ENCODE measurements around the gene INPP4A. TPM values are rescaled to one million over a fixed set of nuclear protein-coding genes. Genes with fewer than 3 reads are reported as not detected.

Gene INPP4A
- total and polyA plus RNA-seq, 8 donors = 1.5 to 65.3 (median 12.2) TPM

- no peak for DNase-seq
- Histone ChIP-seq H3K36me3 (no peaks in the 10 kb centered on the region), H3K27me3 (no peaks in the 10 kb centered on the region), H3K4me3 (no peak overlapping the region), H3K27ac (no peak overlapping the region), H3K4me1 (peaks cover 28 to 98% (median 60%) of the 10 kb centered on the region in 4 donors), H3K9me3 (no peaks in the 10 kb centered on the region)
- 79 to 92% (median 91%) methylated on average over 2 of the region's 2 CpGs for WGBS, 5 donors
- TF ChIP-seq CTCF (IDR thresholded peaks at IDR 0.05) (no peak), EP300 (IDR thresholded peaks at IDR 0.05) (no peak), POLR2AphosphoS5 (IDR thresholded peaks at IDR 0.05) (no peak), POLR2A (IDR thresholded peaks at IDR 0.05) (no peak)
- intact Hi-C loops (cut with DNase I; ENCODE audit: low total_unique reads) = no loop called here
Measured at GRCh38 chr2:98482362-98482761, 37.7 kb downstream of the INPP4A start.

GRCh38 chr2:98483257-98483861, 38.7 kb downstream of the INPP4A start:
- no peaks in the 10 kb centered on the region for H3K36me3 ChIP-seq
- no peak overlapping the region for H3K27ac ChIP-seq
- H3K4me3 ChIP-seq = no peak overlapping the region
- peaks cover 34 to 98% (median 64%) of the 10 kb centered on the region in 4 donors for H3K4me1 ChIP-seq
- intact Hi-C loops (cut with DNase I; ENCODE audit: low total_unique reads) = no loop called here
- H3K27me3 ChIP-seq = no peaks in the 10 kb centered on the region
- no peak for TF ChIP-seq EP300 (IDR thresholded peaks at IDR 0.05)
- peak in 1 of 3 donors; percentile 15 for TF ChIP-seq POLR2AphosphoS5 (IDR thresholded peaks at IDR 0.05)
- TF ChIP-seq POLR2A (IDR thresholded peaks at IDR 0.05) = no peak
- DNase-seq = peak in 1 of 2 donors; percentile 54
- H3K9me3 ChIP-seq = no peaks in the 10 kb centered on the region
- 72 to 79% (median 76%) methylated on average over 6 of the region's 6 CpGs for whole genome bisulfite sequencing, 5 donors

- TF ChIP-seq POLR2AphosphoS5 (IDR thresholded peaks at IDR 0.05) (no peak), CTCF (IDR thresholded peaks at IDR 0.05) (no peak), EP300 (IDR thresholded peaks at IDR 0.05) (no peak), POLR2A (IDR thresholded peaks at IDR 0.05) (no peak)
- Histone ChIP-seq H3K4me1 (peaks cover 36 to 98% (median 62%) of the 10 kb centered on the region in 4 donors), H3K4me3 (no peak overlapping the region), H3K36me3 (no peaks in the 10 kb centered on the region), H3K27ac (no peak overlapping the region), H3K9me3 (no peaks in the 10 kb centered on the region), H3K27me3 (no peaks in the 10 kb centered on the region)
- 49 to 74% (median 58%) methylated on average over 5 of the region's 5 CpGs for WGBS, 5 donors
- DNase-seq = peak in 1 of 2 donors; percentile 73
- intact Hi-C loops (cut with DNase I; ENCODE audit: low total_unique reads) = no loop called here
Measured at GRCh38 chr2:98484121-98484557, 39.5 kb downstream of the INPP4A start.

DNA sequence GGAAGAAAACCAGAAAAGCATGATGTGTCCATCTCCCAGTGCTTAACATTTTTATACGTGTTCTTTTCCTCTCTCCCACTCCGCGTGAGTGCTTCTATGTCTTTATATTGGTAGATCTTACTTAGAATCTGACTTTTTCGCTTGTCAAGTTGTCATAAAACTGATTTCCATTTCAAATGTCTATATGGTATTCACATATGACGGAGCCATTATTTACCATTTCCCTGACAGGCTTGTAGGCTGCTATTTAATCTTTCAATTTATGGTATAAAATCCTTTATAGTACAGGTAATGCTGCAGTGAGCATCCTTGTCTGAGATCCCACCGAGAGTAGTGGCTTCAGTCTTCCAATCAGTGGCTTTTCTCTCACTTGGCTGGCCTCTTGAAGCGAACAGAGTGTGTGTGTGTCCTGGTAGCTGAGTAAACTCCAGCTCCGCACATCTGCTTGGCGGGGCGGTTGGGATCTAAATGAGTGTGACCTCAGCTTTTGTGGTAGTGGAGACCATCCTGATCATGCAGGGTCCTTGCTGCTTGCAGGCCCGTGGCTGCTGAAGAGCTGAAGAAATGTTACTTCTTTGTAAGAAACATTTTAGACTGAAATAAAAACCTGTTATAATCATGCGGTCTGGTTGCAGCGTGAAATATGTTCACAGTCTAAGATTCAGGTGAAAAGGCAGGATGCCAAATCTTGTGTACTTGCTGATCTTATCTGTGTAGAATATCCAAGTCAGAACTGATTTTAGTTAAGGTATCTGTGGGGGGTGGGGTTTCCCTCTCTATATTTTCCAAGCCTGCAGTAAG, 40.2 kb downstream of the INPP4A start:
- Histone ChIP-seq H3K4me3 (no peak overlapping the region), H3K4me1 (peaks cover 30 to 97% (median 57%) of the 10 kb centered on the region in 4 donors), H3K36me3 (no peaks in the 10 kb centered on the region), H3K27ac (no peak overlapping the region), H3K27me3 (no peaks in the 10 kb centered on the region), H3K9me3 (no peaks in the 10 kb centered on the region)
- intact Hi-C loops (cut with DNase I; ENCODE audit: low total_unique reads) = no loop called here
- WGBS, 5 donors = 64 to 78% (median 71%) methylated on average over 13 of the region's 13 CpGs
- TF ChIP-seq POLR2A (IDR thresholded peaks at IDR 0.05) (no peak), CTCF (IDR thresholded peaks at IDR 0.05) (no peak), POLR2AphosphoS5 (IDR thresholded peaks at IDR 0.05) (no peak), EP300 (IDR thresholded peaks at IDR 0.05) (no peak)
- DNase-seq = no peak
